ENCODE results near the gene OOSP1.

- TF ChIP-seq CTCF (IDR thresholded peaks at IDR 0.05) (no peak), POLR2A (IDR thresholded peaks at IDR 0.05) (no peak)
Measured at GRCh38 chr11:59898650-59899049, 39.6 kb upstream of the OOSP1 start.

All from testis (tissue), 2 donors.